ENCODE results near the gene PRR14.

DNA sequence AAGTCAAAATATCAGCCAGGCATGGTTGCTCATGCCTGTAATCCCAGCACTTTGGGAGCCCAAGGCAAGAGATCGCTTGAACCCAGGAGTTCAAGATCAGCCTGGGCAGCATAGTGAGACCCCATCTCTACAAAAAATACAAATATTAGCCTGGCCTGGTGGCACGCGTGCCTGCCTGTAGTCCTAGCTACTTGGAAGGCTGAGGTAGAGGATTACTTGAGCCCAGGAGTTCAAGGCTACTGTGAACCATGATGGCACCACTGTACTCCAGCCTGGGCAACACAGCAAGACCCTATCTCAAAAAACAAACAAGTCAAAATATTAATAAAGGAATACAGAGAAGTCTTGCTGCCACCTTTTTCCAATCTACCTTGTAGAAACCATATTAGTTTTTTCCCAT is 44.8 kb upstream of the PRR14 start:
- TF ChIP-seq GABPA (IDR thresholded peaks at IDR 0.05; ENCODE audit: low read depth) (no peak), POLR2AphosphoS5 (IDR thresholded peaks at IDR 0.05; ENCODE audit: low read depth) (no peak)
- TF ChIP-seq, protein P1, sequence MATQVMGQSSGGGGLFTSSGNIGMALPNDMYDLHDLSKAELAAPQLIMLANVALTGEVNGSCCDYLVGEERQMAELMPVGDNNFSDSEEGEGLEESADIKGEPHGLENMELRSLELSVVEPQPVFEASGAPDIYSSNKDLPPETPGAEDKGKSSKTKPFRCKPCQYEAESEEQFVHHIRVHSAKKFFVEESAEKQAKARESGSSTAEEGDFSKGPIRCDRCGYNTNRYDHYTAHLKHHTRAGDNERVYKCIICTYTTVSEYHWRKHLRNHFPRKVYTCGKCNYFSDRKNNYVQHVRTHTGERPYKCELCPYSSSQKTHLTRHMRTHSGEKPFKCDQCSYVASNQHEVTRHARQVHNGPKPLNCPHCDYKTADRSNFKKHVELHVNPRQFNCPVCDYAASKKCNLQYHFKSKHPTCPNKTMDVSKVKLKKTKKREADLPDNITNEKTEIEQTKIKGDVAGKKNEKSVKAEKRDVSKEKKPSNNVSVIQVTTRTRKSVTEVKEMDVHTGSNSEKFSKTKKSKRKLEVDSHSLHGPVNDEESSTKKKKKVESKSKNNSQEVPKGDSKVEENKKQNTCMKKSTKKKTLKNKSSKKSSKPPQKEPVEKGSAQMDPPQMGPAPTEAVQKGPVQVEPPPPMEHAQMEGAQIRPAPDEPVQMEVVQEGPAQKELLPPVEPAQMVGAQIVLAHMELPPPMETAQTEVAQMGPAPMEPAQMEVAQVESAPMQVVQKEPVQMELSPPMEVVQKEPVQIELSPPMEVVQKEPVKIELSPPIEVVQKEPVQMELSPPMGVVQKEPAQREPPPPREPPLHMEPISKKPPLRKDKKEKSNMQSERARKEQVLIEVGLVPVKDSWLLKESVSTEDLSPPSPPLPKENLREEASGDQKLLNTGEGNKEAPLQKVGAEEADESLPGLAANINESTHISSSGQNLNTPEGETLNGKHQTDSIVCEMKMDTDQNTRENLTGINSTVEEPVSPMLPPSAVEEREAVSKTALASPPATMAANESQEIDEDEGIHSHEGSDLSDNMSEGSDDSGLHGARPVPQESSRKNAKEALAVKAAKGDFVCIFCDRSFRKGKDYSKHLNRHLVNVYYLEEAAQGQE (IDR thresholded peaks at IDR 0.05; ENCODE audit: insufficient replicate concordance, low read depth), result no peak
- TF ChIP-seq, protein P2, sequence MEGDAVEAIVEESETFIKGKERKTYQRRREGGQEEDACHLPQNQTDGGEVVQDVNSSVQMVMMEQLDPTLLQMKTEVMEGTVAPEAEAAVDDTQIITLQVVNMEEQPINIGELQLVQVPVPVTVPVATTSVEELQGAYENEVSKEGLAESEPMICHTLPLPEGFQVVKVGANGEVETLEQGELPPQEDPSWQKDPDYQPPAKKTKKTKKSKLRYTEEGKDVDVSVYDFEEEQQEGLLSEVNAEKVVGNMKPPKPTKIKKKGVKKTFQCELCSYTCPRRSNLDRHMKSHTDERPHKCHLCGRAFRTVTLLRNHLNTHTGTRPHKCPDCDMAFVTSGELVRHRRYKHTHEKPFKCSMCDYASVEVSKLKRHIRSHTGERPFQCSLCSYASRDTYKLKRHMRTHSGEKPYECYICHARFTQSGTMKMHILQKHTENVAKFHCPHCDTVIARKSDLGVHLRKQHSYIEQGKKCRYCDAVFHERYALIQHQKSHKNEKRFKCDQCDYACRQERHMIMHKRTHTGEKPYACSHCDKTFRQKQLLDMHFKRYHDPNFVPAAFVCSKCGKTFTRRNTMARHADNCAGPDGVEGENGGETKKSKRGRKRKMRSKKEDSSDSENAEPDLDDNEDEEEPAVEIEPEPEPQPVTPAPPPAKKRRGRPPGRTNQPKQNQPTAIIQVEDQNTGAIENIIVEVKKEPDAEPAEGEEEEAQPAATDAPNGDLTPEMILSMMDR (IDR thresholded peaks at IDR 0.05; ENCODE audit: insufficient read depth, low read length), result no peak
